Transverse colon (tissue), 4 donors: ENCODE results near the gene TMEM273.

Experiments
- CTCF ChIP-seq, 5 experiments: fragments of 200-600 bp in 3 of 5; fragments of 450-650 bp in 2 of 5; sonication (generic) in 3 of 5; IDR thresholded peaks; 1 replicate in 2 of 5; 2 replicates in 3 of 5; pipeline ENCODE4 v1.5.1; 2016 to 2017; ENCODE audit warnings: antibody characterized with exemption in 5 of 5, inconsistent platforms in 3 of 5, mild to moderate bottlenecking in 2 of 5, moderate library complexity in 1 of 5
- EP300 ChIP-seq: sonication (generic); formaldehyde crosslinking; IDR thresholded peaks from one replicate; pipeline ENCODE4 v1.6.1; 2017; ENCODE audit warnings: antibody characterized with exemption, low read depth
- POLR2A ChIP-seq: fragments of 450-650 bp; IDR thresholded peaks from one replicate; pipeline ENCODE4 v1.6.1; 2016; ENCODE audit warnings: antibody characterized with exemption, mild to moderate bottlenecking, moderate library complexity
- POLR2AphosphoS5 ChIP-seq, 3 donors: sonication (generic); formaldehyde crosslinking; IDR thresholded peaks; one replicate each; pipeline ENCODE4 v1.6.1; 2016; ENCODE audit warnings: antibody characterized with exemption in 3 of 3

DNA sequence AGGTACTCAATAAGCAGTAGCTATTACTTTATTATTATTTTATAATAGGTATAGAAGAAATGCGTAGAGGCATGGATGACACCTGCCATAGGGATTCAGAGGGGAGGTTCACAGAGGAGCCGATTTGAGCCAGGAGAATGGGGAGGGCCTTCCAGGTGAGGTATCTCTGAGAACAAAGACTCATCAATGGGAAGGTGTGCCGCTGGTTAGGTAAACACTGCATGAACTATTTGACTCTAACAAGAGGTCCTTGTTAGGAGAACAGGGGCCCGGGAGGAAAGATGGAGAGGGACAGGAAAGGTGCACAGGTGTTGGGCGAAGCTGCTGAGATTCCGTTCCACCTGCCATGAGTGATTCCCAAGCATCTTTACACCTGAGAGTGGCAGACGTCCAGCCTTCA, 41.8 kb upstream of the TMEM273 start:
- TF ChIP-seq POLR2A (no peak), EP300 (no peak), CTCF (IDR thresholded peaks at IDR 0.05) (no peak), POLR2AphosphoS5 (IDR thresholded peaks at IDR 0.05) (no peak)
